Renal pelvis (tissue), 4 donors: ENCODE measurements around the gene PHACTR1. TPM values are rescaled to one million over a fixed set of nuclear protein-coding genes. Genes with fewer than 3 reads are reported as not detected.
"Not testable (repeated sequence)": the region's sequence is repeated elsewhere in the genome, so short reads cannot be mapped to it uniquely, and the experiment has no call there.

ENCODE experiments used
- DNase-seq: peaks from one replicate; pipeline ENCODE4 v3.0.0-alpha.2; 2013
- polyA plus RNA-seq, 3 donors: library from polyadenylated mRNA; unstranded; fragments of 120-200 nt; gene quantifications; one replicate each; pipeline ENCODE4 v1.2.1, GENCODE V29; 2013; ENCODE audit not compliant: insufficient read length in 3 of 3

The PHACTR1 gene
- polyA plus RNA-seq, 3 donors: 12.5 to 23.6 (median 17.9) TPM

- DNase-seq: no peak
Measured at GRCh38 chr6:12748815-12749521, 32.4 kb downstream of the PHACTR1 start.

GRCh38 chr6:12749531-12750379, 33.2 kb downstream of the PHACTR1 start:
- no peak for DNase-seq

GRCh38 chr6:12750416-12750815, 33.8 kb downstream of the PHACTR1 start:
- no peak for DNase-seq

GRCh38 chr6:12751694-12752325, 35.2 kb downstream of the PHACTR1 start:
- peak; percentile 78 for DNase-seq

DNA sequence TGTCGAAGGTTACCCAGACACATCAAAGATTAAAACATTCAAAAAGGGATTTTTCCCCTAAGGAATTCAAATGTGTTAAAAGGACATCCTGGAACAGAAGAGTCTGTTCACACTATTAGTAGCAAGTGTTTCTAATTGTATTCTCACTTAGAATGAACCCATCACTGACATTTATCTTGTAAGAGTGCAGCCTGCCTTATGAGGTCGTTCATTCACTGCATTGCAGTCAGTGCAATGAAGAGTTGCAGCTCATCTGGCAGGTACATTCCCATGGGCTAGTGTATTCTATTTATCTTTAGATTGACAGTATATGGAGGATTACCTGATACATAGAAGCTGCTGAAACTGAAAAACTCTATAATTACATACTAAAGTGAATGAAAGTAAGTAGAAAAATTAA, 36.5 kb downstream of the PHACTR1 start:
- DNase-seq: no peak

DNA sequence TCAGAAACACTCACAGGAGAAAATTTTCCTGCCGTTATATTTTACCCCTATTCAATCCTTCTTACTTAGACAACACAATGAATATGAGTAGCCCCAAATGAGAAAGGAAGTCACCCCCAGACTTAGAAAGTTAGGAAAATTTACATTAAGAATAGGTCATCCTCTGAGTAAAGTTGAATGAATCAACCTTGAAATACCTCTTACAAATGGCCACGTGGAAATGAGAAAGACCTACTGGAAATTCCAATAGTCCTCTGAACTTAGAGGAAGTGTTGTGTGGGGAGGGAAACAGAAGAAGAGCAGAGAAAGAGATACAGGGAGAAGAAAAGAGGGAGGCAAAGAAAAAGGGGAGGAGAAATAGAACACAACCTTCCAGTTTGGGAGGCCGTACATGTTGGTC, 43.7 kb downstream of the PHACTR1 start:
- no peak for DNase-seq

- no peak for DNase-seq
Measured at GRCh38 chr6:12760911-12761310, 44.3 kb downstream of the PHACTR1 start.

- no peak for DNase-seq
Measured at GRCh38 chr6:12761376-12762115, 45.0 kb downstream of the PHACTR1 start.

- not testable (repeated sequence) for DNase-seq
Measured at GRCh38 chr6:12762731-12763434, 46.3 kb downstream of the PHACTR1 start.

DNA sequence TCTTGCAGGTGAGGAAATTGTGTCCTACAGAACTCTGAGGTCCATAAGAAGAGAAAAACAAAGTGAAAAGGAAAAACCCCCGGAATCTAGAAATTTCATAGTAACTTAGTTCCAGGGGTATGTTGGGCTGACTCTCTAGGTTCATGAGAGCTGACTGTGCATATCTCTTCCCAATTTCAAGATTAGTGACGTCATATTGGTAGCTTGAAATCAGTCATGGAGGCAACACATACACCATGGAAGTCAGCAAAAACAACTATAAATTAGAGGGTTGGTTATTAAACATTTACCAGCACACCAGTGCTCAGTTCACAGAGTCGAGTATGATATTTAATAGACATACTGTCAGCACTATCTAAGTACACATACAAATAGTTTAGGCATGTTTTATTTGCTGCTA, 49.8 kb downstream of the PHACTR1 start:
- DNase-seq: no peak

- DNase-seq: no peak
Measured at GRCh38 chr6:12767016-12767415, 50.4 kb downstream of the PHACTR1 start.

DNA sequence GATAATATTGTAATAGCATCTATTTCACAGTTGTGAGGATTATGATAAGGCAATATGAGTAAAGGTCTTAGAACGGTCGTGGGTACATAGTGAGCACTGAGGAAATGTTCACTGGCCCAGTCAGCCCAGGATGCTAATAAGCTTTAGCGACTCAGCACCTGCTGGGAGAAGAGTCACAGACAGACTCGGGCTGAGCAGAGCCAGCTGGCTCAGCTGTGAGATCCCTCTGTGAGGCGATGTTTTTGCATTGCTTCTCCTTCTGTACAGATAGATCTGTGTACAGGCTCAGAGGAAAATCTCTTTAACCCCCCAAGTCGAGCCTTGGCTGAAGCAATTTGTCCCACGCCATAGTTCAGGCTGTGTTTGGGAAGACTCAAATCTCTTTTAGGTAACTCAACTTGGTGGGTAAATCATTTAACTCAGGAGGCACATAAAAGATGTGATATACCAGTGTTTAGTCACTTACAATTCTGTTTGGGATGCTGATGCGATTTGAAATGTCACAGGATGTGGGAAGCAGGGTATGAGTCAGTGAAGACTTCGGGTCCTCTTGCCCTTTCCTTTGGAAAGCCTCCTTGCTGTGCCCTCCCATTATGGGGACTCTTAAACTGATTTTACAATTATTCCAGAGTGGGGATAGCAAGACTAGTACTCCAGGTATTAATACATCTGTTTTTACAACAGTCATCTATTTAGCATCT, 53.1 kb downstream of the PHACTR1 start:
- DNase-seq: no peak

GRCh38 chr6:12772416-12772815, 55.8 kb downstream of the PHACTR1 start:
- DNase-seq: no peak

DNA sequence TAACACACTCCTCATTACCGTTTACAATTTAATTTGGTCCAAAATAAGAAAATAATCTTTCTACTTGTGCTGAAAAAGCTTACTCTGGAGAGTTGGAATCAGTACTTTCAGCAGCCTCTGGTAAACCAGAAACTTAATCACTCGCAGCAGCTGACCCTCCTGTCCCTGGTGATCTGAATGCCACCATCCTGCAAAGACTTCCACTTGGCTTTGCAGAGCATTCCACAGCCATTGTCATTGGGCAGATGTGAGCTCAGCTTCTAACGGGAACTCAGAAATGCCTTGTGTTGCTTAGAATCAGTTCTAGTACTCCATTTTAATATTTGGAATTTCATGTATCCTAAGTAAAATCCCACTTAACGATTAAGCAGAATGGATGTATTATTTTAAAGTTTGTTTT, 59.7 kb downstream of the PHACTR1 start:
- DNase-seq: no peak

DNA sequence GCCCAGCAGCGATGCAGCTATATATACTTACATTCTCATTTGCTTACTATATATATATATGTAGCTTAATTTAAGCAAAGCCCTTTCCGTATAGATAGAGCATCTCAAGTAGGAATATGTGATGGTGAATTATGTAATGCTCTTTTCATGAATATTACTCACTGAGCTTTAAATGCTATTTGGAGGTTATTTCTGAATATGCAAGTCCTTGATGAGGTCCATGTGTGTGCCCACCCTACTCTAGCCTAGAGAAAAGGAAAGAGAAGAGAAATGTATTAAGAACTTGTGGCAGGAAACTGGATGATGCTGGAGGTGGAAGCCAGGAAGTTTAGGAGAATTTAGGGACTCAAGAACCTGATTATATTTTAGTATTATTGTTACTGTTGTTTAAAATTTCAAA, 63.2 kb downstream of the PHACTR1 start:
- no peak for DNase-seq

GRCh38 chr6:12782136-12782535, 65.6 kb downstream of the PHACTR1 start:
- DNase-seq: no peak

DNA sequence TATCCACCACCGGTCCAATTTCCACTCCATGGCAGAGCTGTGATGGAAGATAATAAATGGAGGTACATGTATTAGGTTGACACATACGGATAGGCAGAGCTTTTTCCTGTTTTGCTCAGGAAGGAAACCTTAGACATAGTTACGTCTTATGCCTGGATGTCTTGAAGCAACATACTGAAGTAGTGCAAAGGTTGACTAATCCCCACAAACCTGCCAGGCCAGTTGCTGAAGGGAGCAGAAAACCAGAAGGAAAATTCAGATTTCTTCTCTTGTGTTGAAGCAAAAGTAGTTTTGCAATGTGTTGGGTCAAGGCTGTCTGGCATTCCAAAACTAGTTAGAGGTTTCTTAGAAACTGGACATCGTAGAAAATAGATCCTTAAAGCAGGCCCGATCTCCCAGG, 68.7 kb downstream of the PHACTR1 start:
- DNase-seq: peak; percentile 9

DNA sequence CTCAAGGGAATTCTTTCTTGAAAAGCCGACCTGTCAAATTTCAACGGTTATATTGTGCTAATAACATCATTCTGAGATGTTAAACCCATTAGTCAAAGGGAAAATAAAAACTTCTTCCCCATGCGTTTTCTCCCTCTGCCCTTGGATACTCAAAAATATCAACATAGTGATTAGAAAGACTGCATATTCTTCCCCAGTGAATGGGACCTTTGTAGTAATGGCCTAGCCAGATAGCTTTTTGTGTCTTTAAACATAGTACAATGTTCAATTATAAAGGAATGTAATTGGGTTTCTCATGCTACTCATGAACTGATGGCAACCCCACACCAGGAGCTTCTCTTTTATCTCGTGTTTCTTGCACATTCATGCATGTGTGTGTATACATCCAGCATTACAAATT, 69.4 kb downstream of the PHACTR1 start:
- DNase-seq: no peak

GRCh38 chr6:12791371-12791770, 74.8 kb downstream of the PHACTR1 start:
- DNase-seq: no peak

GRCh38 chr6:12798326-12798725, 81.8 kb downstream of the PHACTR1 start:
- no peak for DNase-seq

- no peak for DNase-seq
Measured at GRCh38 chr6:12800120-12800519, 83.6 kb downstream of the PHACTR1 start.
